Measurements from ENCODE around the gene TPST1.
"Not testable (repeated sequence)": the region's sequence is repeated elsewhere in the genome, so short reads cannot be mapped to it uniquely, and the experiment has no call there.

Gene TPST1

GRCh38 chr7:66204822-66205740 is at the start of gene TPST1:
Gene TPST1 (plus strand): TSS chr7:66205334. CDS start chr7:66240426, 35,092 bp downstream.
- in situ Hi-C loops (cut with HindIII; ENCODE audit: low sequenced_read_pairs): no loop called here

DNA sequence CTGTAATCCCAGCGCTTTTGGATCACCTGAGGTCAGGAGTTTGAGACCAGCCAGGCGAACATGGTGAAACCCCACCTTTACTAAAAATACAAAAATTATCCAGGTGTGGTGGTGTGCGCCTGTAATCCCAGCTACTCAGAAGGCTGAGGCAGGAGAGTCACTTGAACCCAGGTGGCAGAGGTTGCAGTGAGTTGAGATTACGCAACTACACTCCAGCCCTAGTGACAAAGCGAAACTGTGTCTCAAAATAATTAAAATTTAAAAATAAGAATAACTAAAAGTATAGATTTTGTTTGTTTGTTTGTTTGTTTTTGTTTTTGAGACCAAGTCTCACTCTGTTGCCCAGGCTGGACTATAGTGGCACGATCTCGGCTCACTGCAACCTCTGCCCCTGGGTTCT is 49.1 kb upstream of the TPST1 start:
- in situ Hi-C loops (cut with HindIII; ENCODE audit: low sequenced_read_pairs): not testable (repeated sequence)

DNA sequence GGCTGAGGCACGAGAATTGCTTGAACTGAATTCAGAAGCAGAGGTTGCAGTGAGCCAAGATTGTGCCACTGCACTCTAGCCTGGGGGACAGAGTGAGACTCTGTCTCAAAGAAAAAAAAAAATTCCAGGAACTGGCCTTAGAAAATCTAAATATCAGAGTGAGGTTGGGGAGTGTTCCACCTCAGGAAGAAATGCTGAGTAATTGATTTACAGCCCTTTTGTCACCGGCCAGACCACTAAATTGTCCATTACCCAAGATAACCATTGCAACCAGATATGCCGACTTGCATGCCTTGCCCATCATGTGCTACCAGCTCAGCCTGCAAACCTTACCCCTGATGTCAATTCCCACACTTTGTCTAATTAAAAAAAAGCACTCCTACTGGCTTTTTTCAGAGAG is 48.1 kb upstream of the TPST1 start:
- in situ Hi-C loops (cut with HindIII; ENCODE audit: low sequenced_read_pairs): no loop called here

DNA sequence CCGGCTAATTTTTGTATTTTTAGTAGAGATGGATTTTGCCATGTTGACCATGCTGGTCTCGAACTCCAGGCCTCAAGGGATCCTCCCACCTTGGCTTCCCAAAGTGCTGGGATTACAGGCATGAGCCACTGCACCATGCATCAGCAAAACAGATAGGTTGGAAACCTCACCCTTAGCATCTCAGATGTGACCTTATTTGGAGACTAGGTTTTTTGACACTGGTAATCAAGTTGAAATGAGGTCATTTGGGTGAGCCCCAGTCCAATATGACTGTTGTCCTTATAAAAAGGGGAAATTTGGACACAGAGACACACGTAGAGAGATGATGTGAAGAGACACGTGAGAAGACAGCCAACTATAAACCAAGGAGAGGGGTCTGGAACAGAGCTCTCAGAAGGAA is 42.5 kb upstream of the TPST1 start:
- in situ Hi-C loops (cut with HindIII; ENCODE audit: low sequenced_read_pairs): no loop called here

DNA sequence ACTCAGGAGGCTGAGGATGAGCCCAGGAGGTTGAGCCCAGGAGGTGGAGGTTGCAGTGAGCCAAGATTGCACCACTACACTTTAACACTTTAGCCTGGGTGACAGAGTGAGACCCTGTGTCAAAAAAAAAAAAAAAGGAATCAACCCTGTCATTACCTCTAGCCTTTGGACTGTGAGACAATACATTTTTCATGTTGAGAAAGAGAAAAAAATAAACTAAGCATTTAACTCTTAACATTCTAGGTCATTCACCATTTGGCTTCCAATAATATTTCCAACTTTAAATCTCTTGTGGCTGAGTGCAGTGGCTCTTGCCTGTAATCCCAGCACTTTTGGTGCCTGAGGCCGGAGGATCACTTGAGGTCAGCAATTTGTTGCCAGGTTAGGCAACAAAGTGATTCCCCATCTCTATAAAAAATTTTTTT is 41.9 kb upstream of the TPST1 start:
- in situ Hi-C loops (cut with HindIII; ENCODE audit: low sequenced_read_pairs): no loop called here

DNA sequence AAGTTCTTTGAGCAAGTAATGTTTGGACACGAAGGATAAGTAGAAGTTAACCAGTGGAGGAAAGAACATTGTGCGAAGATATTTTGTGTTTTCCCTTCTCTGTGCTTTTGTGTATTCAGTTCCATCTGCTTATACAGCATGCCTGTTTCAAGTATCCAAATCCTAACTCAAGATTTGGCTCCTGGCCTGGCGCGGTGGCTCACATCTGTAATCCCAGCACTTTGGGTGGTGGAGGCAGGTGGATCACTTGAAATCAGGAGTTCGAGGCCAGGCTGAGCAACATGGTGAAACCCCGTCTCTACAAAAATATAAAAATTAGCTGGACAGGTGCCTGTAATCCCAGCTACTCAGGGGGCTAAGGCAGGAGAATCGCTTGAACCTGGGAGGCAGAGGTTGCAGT is 40.8 kb upstream of the TPST1 start:
- in situ Hi-C loops (cut with HindIII; ENCODE audit: low sequenced_read_pairs): no loop called here

DNA sequence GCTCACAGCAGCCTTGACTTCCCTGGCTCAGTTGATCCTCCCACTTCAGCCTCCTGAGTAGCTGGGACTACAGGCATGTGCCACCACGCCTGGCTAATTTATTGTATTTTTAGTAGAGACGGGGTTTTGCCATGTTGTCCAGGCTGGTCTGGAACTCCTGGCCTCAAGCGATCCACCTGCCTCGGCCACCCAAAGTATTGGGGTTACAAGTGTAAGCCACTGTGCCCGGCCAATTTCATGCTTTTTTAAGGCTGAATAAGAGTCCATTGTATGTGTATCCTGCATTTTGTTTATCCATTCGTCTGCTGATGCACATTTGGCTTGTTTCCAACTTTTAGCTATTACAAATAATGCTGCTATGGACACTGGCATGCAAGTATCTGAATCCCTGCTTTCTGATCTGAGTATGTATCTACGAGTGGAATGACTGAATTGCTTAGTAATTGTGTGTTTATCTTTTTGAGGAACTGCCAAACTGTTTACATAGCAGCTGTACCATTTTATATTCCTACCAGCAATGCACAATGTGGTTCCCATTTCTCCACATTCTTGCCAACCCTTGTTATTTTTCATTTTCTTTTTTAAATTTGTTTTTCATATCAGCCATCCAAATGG is 37.3 kb upstream of the TPST1 start:
- in situ Hi-C loops (cut with HindIII; ENCODE audit: low sequenced_read_pairs): no loop called here

- in situ Hi-C loops (cut with HindIII; ENCODE audit: low sequenced_read_pairs): no loop called here
Measured at GRCh38 chr7:66169616-66170015, 35.5 kb upstream of the TPST1 start.

GRCh38 chr7:66170309-66171231 is 34.6 kb upstream of the TPST1 start:
- in situ Hi-C loops (cut with HindIII; ENCODE audit: low sequenced_read_pairs): no loop called here

DNA sequence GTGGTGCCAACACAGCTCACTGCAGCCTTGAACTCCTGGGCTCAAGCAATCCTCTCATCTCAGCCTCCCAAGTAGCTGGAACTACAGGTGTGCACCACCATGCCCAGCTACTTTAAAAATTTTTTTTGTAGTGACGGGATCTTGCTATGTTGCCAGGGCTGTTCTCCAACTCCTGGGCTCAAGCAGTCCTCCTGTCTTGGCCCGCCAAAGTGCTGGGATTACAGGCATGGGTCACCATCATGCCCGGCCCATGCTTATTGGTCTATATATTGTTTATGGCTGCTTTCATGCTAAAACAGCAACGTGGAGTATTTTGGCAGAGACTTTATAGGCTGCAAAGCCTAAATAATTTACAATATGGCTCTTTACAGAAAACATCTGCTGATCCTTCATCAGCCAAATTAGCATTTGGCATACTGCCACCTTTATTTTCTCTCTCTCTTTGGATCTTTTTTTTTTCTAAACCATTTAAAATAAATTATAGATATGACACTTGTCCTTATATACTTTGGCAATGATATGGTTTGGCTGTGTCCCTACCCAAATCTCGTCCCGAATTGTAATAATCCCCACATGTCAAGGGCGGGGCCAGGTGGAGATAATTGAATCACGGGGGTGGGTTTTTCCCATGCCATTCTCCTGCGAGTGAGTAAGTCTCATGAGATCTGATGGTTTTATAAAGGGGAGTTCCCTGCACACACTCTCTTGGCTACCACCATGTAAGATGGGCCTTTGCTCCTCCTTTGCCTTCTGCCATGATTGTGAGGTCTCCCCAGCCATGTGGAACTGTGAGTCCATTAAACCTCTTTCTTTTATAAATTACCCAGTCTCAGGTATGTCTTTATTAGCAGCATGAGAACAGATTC is 32.4 kb upstream of the TPST1 start:
- in situ Hi-C loops (cut with HindIII; ENCODE audit: low sequenced_read_pairs): not testable (repeated sequence)

DNA sequence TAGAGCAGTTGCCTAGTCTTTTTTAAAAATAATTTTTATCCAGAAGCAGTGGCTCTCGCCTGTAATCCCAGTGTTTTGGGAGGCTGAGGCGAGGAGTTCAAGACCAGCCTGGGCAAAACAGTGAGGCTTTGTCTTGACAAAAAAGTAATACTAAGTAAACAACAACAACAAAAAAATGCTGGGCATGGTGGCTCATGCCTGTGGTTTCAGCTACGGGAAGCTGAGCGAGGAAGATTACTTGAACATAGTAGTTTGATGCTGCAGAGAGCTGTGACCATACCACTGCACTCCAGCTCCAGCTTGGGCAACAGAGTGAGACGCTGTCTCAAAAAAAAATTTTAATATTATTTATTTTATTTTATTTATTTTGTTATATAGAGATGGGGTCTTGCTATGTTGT is 31.3 kb upstream of the TPST1 start:
- in situ Hi-C loops (cut with HindIII; ENCODE audit: low sequenced_read_pairs): no loop called here

- in situ Hi-C loops (cut with HindIII; ENCODE audit: low sequenced_read_pairs): not testable (repeated sequence)
Measured at GRCh38 chr7:66175006-66175405, 30.1 kb upstream of the TPST1 start.

GRCh38 chr7:66176914-66177313 is 28.2 kb upstream of the TPST1 start:
- in situ Hi-C loops (cut with HindIII; ENCODE audit: low sequenced_read_pairs): no loop called here

DNA sequence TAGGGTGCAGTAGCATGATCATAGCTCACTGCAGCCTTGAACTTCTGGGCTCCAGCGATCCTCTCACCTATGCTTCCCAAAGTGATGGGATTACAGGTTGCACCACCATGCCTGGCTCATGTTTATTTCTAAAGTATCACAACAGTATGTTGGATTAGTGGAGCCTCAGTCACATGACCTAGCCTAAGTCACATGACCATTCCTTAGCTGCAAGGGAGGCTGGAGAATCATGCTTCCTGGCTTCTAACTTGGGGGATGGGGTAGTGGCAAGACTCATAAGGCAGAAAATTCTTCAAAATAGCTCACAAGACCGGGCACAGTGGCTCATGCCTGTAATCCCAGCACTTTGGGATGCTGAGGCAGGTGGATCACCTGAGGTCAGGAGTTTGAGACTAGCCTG is 26.9 kb upstream of the TPST1 start:
- in situ Hi-C loops (cut with HindIII; ENCODE audit: low sequenced_read_pairs): no loop called here

- in situ Hi-C loops (cut with HindIII; ENCODE audit: low sequenced_read_pairs): no loop called here
Measured at GRCh38 chr7:66181329-66181728, 23.8 kb upstream of the TPST1 start.

GRCh38 chr7:66181845-66182244 is 23.3 kb upstream of the TPST1 start:
- in situ Hi-C loops (cut with HindIII; ENCODE audit: low sequenced_read_pairs): no loop called here

DNA sequence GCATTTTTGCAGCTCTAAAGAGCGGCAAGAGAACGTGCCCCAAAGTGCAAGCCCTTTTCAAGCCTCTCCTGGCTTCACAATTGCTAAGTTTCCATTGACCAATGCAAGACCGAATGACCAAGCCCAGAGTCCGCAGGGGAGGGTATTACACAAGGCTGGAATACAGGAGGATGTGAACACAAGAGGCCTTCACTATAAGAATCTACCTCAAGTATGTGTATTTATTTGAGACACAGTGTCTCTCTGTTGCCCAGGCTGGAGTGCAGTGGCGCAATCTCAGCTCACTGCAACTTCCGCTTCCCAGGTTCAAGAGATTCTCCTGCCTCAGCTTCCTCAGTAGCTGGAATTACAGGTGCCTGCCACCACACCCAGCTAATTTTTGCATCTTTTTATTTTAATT is 22.2 kb upstream of the TPST1 start:
- in situ Hi-C loops (cut with HindIII; ENCODE audit: low sequenced_read_pairs): no loop called here

- in situ Hi-C loops (cut with HindIII; ENCODE audit: low sequenced_read_pairs): no loop called here
Measured at GRCh38 chr7:66183700-66184099, 21.4 kb upstream of the TPST1 start.

DNA sequence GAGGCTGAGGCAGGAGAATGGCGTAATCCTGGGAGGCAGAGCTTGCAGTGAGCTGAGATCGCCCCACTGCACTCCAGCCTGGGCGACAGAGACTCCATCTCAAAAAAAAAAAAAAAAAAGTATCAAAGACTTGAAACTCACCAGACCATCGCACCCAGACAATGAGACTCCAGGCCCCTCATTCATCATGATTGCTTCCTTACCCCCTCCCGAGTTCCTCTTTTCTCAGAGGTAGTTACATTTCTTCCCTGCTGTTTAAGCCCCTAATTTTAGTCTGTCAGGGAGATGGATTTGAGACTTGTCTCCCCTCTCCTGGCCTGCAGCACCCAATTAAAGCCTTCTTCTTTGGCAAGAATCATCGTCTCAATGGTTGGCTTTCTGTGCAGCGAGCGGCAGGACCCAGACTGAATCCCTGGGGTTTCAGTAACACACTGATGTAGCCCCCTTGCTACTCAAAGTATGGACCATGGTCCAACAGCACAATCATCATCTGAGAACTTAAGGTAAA is 19.4 kb upstream of the TPST1 start:
- in situ Hi-C loops (cut with HindIII; ENCODE audit: low sequenced_read_pairs): no loop called here

- in situ Hi-C loops (cut with HindIII; ENCODE audit: low sequenced_read_pairs): no loop called here
Measured at GRCh38 chr7:66186991-66187390, 18.1 kb upstream of the TPST1 start.

Measured in DLD1 (cell line).